ENCODE measurements around the gene ANO9.

The ANO9 gene

GRCh38 chr11:490186-490929 lies 48.5 kb upstream of the ANO9 start:
- Histone ChIP-seq H4K20me1 (ENCODE audit: insufficient read depth, low read length) (no peaks in the 10 kb centered on the region), H3K27ac (ENCODE audit: low read length) (no peak overlapping the region), H3K4me3 (ENCODE audit: low read length) (no peak overlapping the region), H3K4me2 (ENCODE audit: low read length) (no peak overlapping the region), H3K36me3 (replicated peaks; ENCODE audit: low read depth, low read length) (peaks cover 5% of the 10 kb centered on the region), H3K79me2 (ENCODE audit: low read length) (no peaks in the 10 kb centered on the region), H3K27me3 (ENCODE audit: low read depth, low read length) (no peaks in the 10 kb centered on the region), H3K9ac (ENCODE audit: low read length) (no peak overlapping the region), H2AFZ (ENCODE audit: low read depth, low read length) (no peak overlapping the region), H3K9me3 (ENCODE audit: insufficient read depth, low read length) (no peaks in the 10 kb centered on the region), H3K4me1 (ENCODE audit: low read length) (no peaks in the 10 kb centered on the region)
- TF ChIP-seq EZH2phosphoT487 (IDR thresholded peaks at IDR 0.05; ENCODE audit: low read depth) (no peak), CTCF (IDR thresholded peaks at IDR 0.05; ENCODE audit: low read depth, low read length) (no peak)

GRCh38 chr11:489610-490185 lies 47.9 kb upstream of the ANO9 start:
- no peaks in the 10 kb centered on the region for H3K27me3 ChIP-seq (ENCODE audit: low read depth, low read length)
- no peak overlapping the region for H3K4me3 ChIP-seq (ENCODE audit: low read length)
- H3K4me1 ChIP-seq (ENCODE audit: low read length), result no peaks in the 10 kb centered on the region
- TF ChIP-seq CTCF (IDR thresholded peaks at IDR 0.05; ENCODE audit: low read depth, low read length) (no peak), EZH2phosphoT487 (IDR thresholded peaks at IDR 0.05; ENCODE audit: low read depth) (no peak)
- no peaks in the 10 kb centered on the region for H3K9me3 ChIP-seq (ENCODE audit: insufficient read depth, low read length)
- H4K20me1 ChIP-seq (ENCODE audit: insufficient read depth, low read length), result no peaks in the 10 kb centered on the region
- H3K27ac ChIP-seq (ENCODE audit: low read length), result no peak overlapping the region
- H2AFZ ChIP-seq (ENCODE audit: low read depth, low read length), result no peak overlapping the region
- peaks cover 5% of the 10 kb centered on the region for H3K36me3 ChIP-seq (replicated peaks; ENCODE audit: low read depth, low read length)
- no peak overlapping the region for H3K4me2 ChIP-seq (ENCODE audit: low read length)
- peaks cover 3% of the 10 kb centered on the region; the same call in 1 of the 2 replicates for H3K79me2 ChIP-seq (ENCODE audit: low read length)
- H3K9ac ChIP-seq (ENCODE audit: low read length), result no peak overlapping the region

GRCh38 chr11:488992-489391 lies 47.2 kb upstream of the ANO9 start:
- Histone ChIP-seq H3K9me3 (ENCODE audit: insufficient read depth, low read length) (no peaks in the 10 kb centered on the region), H3K79me2 (ENCODE audit: low read length) (peaks cover 9% of the 10 kb centered on the region; the same call in 1 of the 2 replicates), H3K9ac (ENCODE audit: low read length) (no peak overlapping the region), H3K27me3 (ENCODE audit: low read depth, low read length) (no peaks in the 10 kb centered on the region), H4K20me1 (ENCODE audit: insufficient read depth, low read length) (no peaks in the 10 kb centered on the region), H3K27ac (ENCODE audit: low read length) (no peak overlapping the region), H2AFZ (ENCODE audit: low read depth, low read length) (no peak overlapping the region), H3K4me2 (ENCODE audit: low read length) (no peak overlapping the region), H3K4me3 (ENCODE audit: low read length) (no peak overlapping the region), H3K36me3 (replicated peaks; ENCODE audit: low read depth, low read length) (no peaks in the 10 kb centered on the region), H3K4me1 (ENCODE audit: low read length) (no peaks in the 10 kb centered on the region)
- TF ChIP-seq EZH2phosphoT487 (IDR thresholded peaks at IDR 0.05; ENCODE audit: low read depth) (no peak), CTCF (IDR thresholded peaks at IDR 0.05; ENCODE audit: low read depth, low read length) (no peak)

- Histone ChIP-seq H3K4me3 (ENCODE audit: low read length) (no peak overlapping the region), H3K79me2 (ENCODE audit: low read length) (peaks cover 12% of the 10 kb centered on the region; the same call in 1 of the 2 replicates), H3K36me3 (replicated peaks; ENCODE audit: low read depth, low read length) (no peaks in the 10 kb centered on the region), H3K9me3 (ENCODE audit: insufficient read depth, low read length) (no peaks in the 10 kb centered on the region), H3K27ac (ENCODE audit: low read length) (no peak overlapping the region), H2AFZ (ENCODE audit: low read depth, low read length) (no peak overlapping the region), H4K20me1 (ENCODE audit: insufficient read depth, low read length) (no peaks in the 10 kb centered on the region), H3K4me2 (ENCODE audit: low read length) (no peak overlapping the region), H3K27me3 (ENCODE audit: low read depth, low read length) (no peaks in the 10 kb centered on the region), H3K9ac (ENCODE audit: low read length) (no peak overlapping the region), H3K4me1 (ENCODE audit: low read length) (no peaks in the 10 kb centered on the region)
- no peak for TF ChIP-seq CTCF (IDR thresholded peaks at IDR 0.05; ENCODE audit: low read depth, low read length)
- no peak for TF ChIP-seq EZH2phosphoT487 (IDR thresholded peaks at IDR 0.05; ENCODE audit: low read depth)
Observed at GRCh38 chr11:488579-488978, 46.8 kb upstream of the ANO9 start.
